Endometrium (tissue), 2 donors: ENCODE results near the gene SLC22A25.
"Not testable (repeated sequence)": the region's sequence is repeated elsewhere in the genome, so short reads cannot be mapped to it uniquely, and the experiment has no call there.

Experiments
- FAIRE-seq: peaks from 2 replicates; lab custom pipeline; 2012; peaks lifted over from hg19 to GRCh38; lab: Jason Lieb, UNC
- donor health status: control.
- donor health status: control.

SLC22A25 gene

GRCh38 chr11:63243533-63243932, at the start of gene SLC22A25:
SLC22A25 (minus strand) TSS chr11:63243599; CDS start chr11:63229652, 13,947 bp downstream.
- no peak for FAIRE-seq

GRCh38 chr11:63290285-63290684, 46.9 kb upstream of the SLC22A25 start:
- no peak for FAIRE-seq

GRCh38 chr11:63289658-63290057, 46.3 kb upstream of the SLC22A25 start:
- no peak for FAIRE-seq

GRCh38 chr11:63282579-63282978, 39.2 kb upstream of the SLC22A25 start:
- no peak for FAIRE-seq

GRCh38 chr11:63280920-63281319, 37.5 kb upstream of the SLC22A25 start:
- no peak for FAIRE-seq

- FAIRE-seq: no peak
Observed at GRCh38 chr11:63277345-63277943, 34.0 kb upstream of the SLC22A25 start.

GRCh38 chr11:63274776-63275175, 31.4 kb upstream of the SLC22A25 start:
- FAIRE-seq: no peak

GRCh38 chr11:63273685-63274084, 30.3 kb upstream of the SLC22A25 start:
- no peak for FAIRE-seq

GRCh38 chr11:63262547-63262946, 19.1 kb upstream of the SLC22A25 start:
- FAIRE-seq: no peak

- no peak for FAIRE-seq
Observed at GRCh38 chr11:63251312-63251711, 7.9 kb upstream of the SLC22A25 start.

- FAIRE-seq: no peak
Observed at GRCh38 chr11:63250162-63251050, 7.0 kb upstream of the SLC22A25 start.

GRCh38 chr11:63248966-63249365, 5.6 kb upstream of the SLC22A25 start:
- no peak for FAIRE-seq

- FAIRE-seq: not testable (repeated sequence)
Observed at GRCh38 chr11:63247237-63248002, 4.0 kb upstream of the SLC22A25 start.

GRCh38 chr11:63246045-63246444, 2.6 kb upstream of the SLC22A25 start:
- FAIRE-seq: peak; percentile 97

GRCh38 chr11:63244862-63245261, 1.5 kb upstream of the SLC22A25 start:
- no peak for FAIRE-seq

GRCh38 chr11:63242089-63242781, 1.2 kb downstream of the SLC22A25 start:
- no peak for FAIRE-seq

GRCh38 chr11:63240791-63241379, 2.5 kb downstream of the SLC22A25 start:
- no peak for FAIRE-seq

- FAIRE-seq: no peak
Observed at GRCh38 chr11:63240098-63240497, 3.3 kb downstream of the SLC22A25 start.

GRCh38 chr11:63239254-63239653, 4.1 kb downstream of the SLC22A25 start:
- no peak for FAIRE-seq

GRCh38 chr11:63237413-63237812, 6.0 kb downstream of the SLC22A25 start:
- no peak for FAIRE-seq
